ENCODE results near the gene ARHGAP6. TPM values are rescaled to one million over a fixed set of nuclear protein-coding genes. Genes with fewer than 3 reads are reported as not detected.

ARHGAP6 gene
- total and polyA plus RNA-seq, 9 of the 15 experiments (the other 6 are each of a cell fraction or from before 2014, with no cell fraction given): 12.5 to 63.6 (median 41.8) TPM

- TF ChIP-seq, protein P1, sequence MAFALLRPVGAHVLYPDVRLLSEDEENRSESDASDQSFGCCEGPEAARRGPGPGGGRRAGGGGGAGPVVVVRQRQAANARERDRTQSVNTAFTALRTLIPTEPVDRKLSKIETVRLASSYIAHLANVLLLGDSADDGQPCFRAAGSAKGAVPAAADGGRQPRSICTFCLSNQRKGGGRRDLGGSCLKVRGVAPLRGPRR (CRISPR knock-in tag; IDR thresholded peaks at IDR 0.05): no peak
- TF ChIP-seq HIVEP1 (CRISPR knock-in tag; IDR thresholded peaks at IDR 0.05) (no peak), DACH1 (IDR thresholded peaks at IDR 0.05; ENCODE audit: partially characterized antibody) (no peak), SREBF2 (CRISPR knock-in tag; IDR thresholded peaks at IDR 0.05) (no peak), POLR2H (tag; IDR thresholded peaks at IDR 0.05; ENCODE audit: low read depth) (no peak), OTX1 (CRISPR knock-in tag; IDR thresholded peaks at IDR 0.05) (no peak), PPARD (CRISPR knock-in tag; IDR thresholded peaks at IDR 0.05) (no peak)
These were observed 56.6 kb downstream of the ARHGAP6 start (continued) for GRCh38 chrX:11609109-11609508.

GRCh38 chrX:11606408-11606807 is 59.3 kb downstream of the ARHGAP6 start:
- no peaks in the 10 kb centered on the region for H3K9me3 ChIP-seq (replicated peaks; ENCODE audit: control insufficient read depth, insufficient read depth, low read depth, low read length)
- POLR2A ChIA-PET: no interaction called here
- CTCF ChIA-PET (ENCODE audit: low intra/inter-chr PET ratio): no interaction called here
- no peak overlapping the region for H3K27ac ChIP-seq (ENCODE audit: extremely low read depth, low read depth, low read length)
- H3K36me3 ChIP-seq (ENCODE audit: control insufficient read depth, insufficient read depth, low read length): no peaks in the 10 kb centered on the region
- H2AFZ ChIP-seq (ENCODE audit: low read depth, low read length): no peak overlapping the region
- no peak for FAIRE-seq
- H3K27me3 ChIP-seq (ENCODE audit: control insufficient read depth in 2 of 2, insufficient read depth in 2 of 2, low read length in 2 of 2): no peaks in the 10 kb centered on the region
- H3K4me2 ChIP-seq (ENCODE audit: insufficient read depth, low read length): no peak overlapping the region
- H3K4me3 ChIP-seq: no peak overlapping the region
- H4K20me1 ChIP-seq (replicated peaks; ENCODE audit: control insufficient read depth, insufficient read depth, low read length): no peaks in the 10 kb centered on the region
- no TSS peak for BruUV-seq (replicated peaks)
- H3K9ac ChIP-seq (ENCODE audit: insufficient read depth in 1 of 2, low read depth in 2 of 2, low read length in 2 of 2): no peak overlapping the region
- TF ChIP-seq, protein P2, sequence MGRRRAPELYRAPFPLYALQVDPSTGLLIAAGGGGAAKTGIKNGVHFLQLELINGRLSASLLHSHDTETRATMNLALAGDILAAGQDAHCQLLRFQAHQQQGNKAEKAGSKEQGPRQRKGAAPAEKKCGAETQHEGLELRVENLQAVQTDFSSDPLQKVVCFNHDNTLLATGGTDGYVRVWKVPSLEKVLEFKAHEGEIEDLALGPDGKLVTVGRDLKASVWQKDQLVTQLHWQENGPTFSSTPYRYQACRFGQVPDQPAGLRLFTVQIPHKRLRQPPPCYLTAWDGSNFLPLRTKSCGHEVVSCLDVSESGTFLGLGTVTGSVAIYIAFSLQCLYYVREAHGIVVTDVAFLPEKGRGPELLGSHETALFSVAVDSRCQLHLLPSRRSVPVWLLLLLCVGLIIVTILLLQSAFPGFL (CRISPR knock-in tag; IDR thresholded peaks at IDR 0.05): no peak
- no peaks in the 10 kb centered on the region for H3K9me1 ChIP-seq (ENCODE audit: control insufficient read depth, insufficient read depth, low read length)
- in situ Hi-C loops (cut with MboI) (no loop called here), intact Hi-C loops (cut with micrococcal nuclease) (no loop called here)
- no peaks in the 10 kb centered on the region for H3K79me2 ChIP-seq (ENCODE audit: control insufficient read depth, insufficient read depth, low read length)
- ATAC-seq: no peak
- no peak for DNase-seq (ENCODE audit: extremely low read depth in 1 of 4, low spot score in 3 of 4)
- no peaks in the 10 kb centered on the region for H3K4me1 ChIP-seq (replicated peaks in 1 of 2; ENCODE audit: control insufficient read depth in 2 of 2, insufficient read depth in 2 of 2, low read length in 2 of 2)
